H1 (cell line): ENCODE data around the gene SEPTIN1. TPM values are rescaled to one million over a fixed set of nuclear protein-coding genes. Genes with fewer than 3 reads are reported as not detected.

Experiments
- CTCF ChIP-seq, 3 experiments: IDR thresholded peaks; 1 replicate in 2 of 3; 2 replicates in 1 of 3; pipeline versions ENCODE4 v1.5.1 to v1.6.1; 2011; ENCODE audit warnings: low read length in 3 of 3, mild to moderate bottlenecking in 3 of 3, inconsistent platforms in 2 of 3, low read depth in 1 of 3, moderate library complexity in 1 of 3; ENCODE audit not compliant: insufficient read depth in 1 of 3; ENCODE audit errors: control extremely low read depth in 1 of 3
- SRF ChIP-seq: IDR thresholded peaks from 2 replicates; pipeline ENCODE4 v1.6.1; 2011; ENCODE audit warnings: mild to moderate bottlenecking, low read depth, low read length, moderate library complexity
- polyA plus RNA-seq, 7 experiments: library from polyadenylated mRNA; depleted of rRNA in 3 of 7; stranded (reverse) in 5 of 7; unstranded in 2 of 7; fragments of >200 nt in 5 of 7; fragments of 200-250 nt in 2 of 7; gene quantifications; 1 replicate in 5 of 7; 2 replicates in 1 of 7; 4 replicates in 1 of 7; pipeline versions ENCODE4 v1.2.1 to v1.2.3, GENCODE V29; 2011 to 2013; ENCODE audit warnings: missing spikeins in 2 of 7, mixed read lengths in 2 of 7
- total RNA-seq: library from RNA; stranded (reverse); fragmentation: NEBNext Ultra II Directional; extraction: Animal tissue kit (Norgen Biotek cat#: 25700); gene quantifications from 2 replicates; pipeline ENCODE4 v1.2.1, GENCODE V29; 2021

SEPTIN1 gene
- total and polyA plus RNA-seq, 2 of the 8 experiments (the other 6 are each of a cell fraction or from before 2014, with no cell fraction given) = 0.24 to 1.4 TPM

GRCh38 chr16:30370456-30371247 is 11.7 kb downstream of the SEPTIN1 start, which contains the start of gene TBC1D10B (continued):
- TF ChIP-seq CTCF (IDR thresholded peaks at IDR 0.05; ENCODE audit: control extremely low read depth in 1 of 3, insufficient read depth in 1 of 3, low read depth in 1 of 3, low read length in 3 of 3) = peak in 2 of 3 experiments; percentile 25 to 31; a peak in 2 of 4 replicates
- peak; percentile 76 for TF ChIP-seq SRF
- TF ChIP-seq, all 59 proteins: peak for 10
